GM18499 (cell line): ENCODE measurements around the gene PSMB3.
"Not testable (repeated sequence)": the region's sequence is repeated elsewhere in the genome, so short reads cannot be mapped to it uniquely, and the experiment has no call there.

Source experiments
- ATAC-seq: cut with Tn5 transposase; IDR thresholded peaks from one replicate; pipeline ENCODE4 v1.9.1; 2021; ENCODE audit warnings: moderate number of reproducible peaks; ENCODE audit not compliant: insufficient read depth, unreplicated experiment

The PSMB3 gene

GRCh38 chr17:38789185-38789584, 36.6 kb downstream of the PSMB3 start:
- ATAC-seq, result no peak

- ATAC-seq, result not testable (repeated sequence)
Observed at GRCh38 chr17:38790148-38790707, 37.7 kb downstream of the PSMB3 start.

GRCh38 chr17:38791162-38791561, 38.6 kb downstream of the PSMB3 start:
- ATAC-seq, result no peak

- no peak for ATAC-seq
Observed at GRCh38 chr17:38794221-38794620, 41.7 kb downstream of the PSMB3 start.

- no peak for ATAC-seq
Observed at GRCh38 chr17:38796451-38797157, 44.1 kb downstream of the PSMB3 start.

GRCh38 chr17:38797158-38797490, 44.6 kb downstream of the PSMB3 start:
- ATAC-seq, result no peak

GRCh38 chr17:38797828-38798227, 45.3 kb downstream of the PSMB3 start:
- no peak for ATAC-seq

GRCh38 chr17:38798614-38799500, 46.3 kb downstream of the PSMB3 start:
- peak; percentile 11 for ATAC-seq

GRCh38 chr17:38799501-38800236, 47.1 kb downstream of the PSMB3 start, which contains the start of gene PIP4K2B:
PIP4K2B (minus strand) TSS chr17:38799556; CDS start chr17:38799424, 132 bp downstream.
- peak; percentile 62 for ATAC-seq

- no peak for ATAC-seq
Observed at GRCh38 chr17:38800237-38800760, 47.8 kb downstream of the PSMB3 start.

GRCh38 chr17:38809828-38810227, 57.3 kb downstream of the PSMB3 start:
- ATAC-seq, result no peak
